ENCODE data around the gene SLC25A12.

- TF ChIP-seq CTCF (IDR thresholded peaks at IDR 0.05; ENCODE audit: low read length): no peak
- no peak for TF ChIP-seq EZH2 (IDR thresholded peaks at IDR 0.05; ENCODE audit: borderline replicate concordance, low read length)
Observed at GRCh38 chr2:171889333-171889732, 4.7 kb downstream of the SLC25A12 start.

Data from OCI-LY1 (cell line).